Body of pancreas (tissue), 4 donors: ENCODE measurements around the gene MEIOSIN. TPM values are rescaled to one million over a fixed set of nuclear protein-coding genes. Genes with fewer than 3 reads are reported as not detected.

Source experiments
- ATAC-seq: fragments of 150-250 bp; one replicate; pipeline ENCODE4 v1.9.1; 2016
- DNase-seq, 4 donors: peaks; one replicate each; pipeline ENCODE4 v3.0.0-alpha.2; 2019
- H3K27ac ChIP-seq, 4 donors: fragments of 200-600 bp; sonication (generic); 1 replicate in 3 of 4; 2 replicates in 1 of 4; pipeline versions ENCODE4 v1.5.1 to v1.6.1; 2016 to 2019; ENCODE audit warnings: mild to moderate bottlenecking in 1 of 4, mixed read lengths in 1 of 4, moderate library complexity in 1 of 4
- H3K27me3 ChIP-seq, 2 donors: fragments of 200-600 bp; sonication (generic); one replicate each; pipeline ENCODE4 v1.6.0; 2016; ENCODE audit warnings: mild to moderate bottlenecking in 1 of 2
- H3K36me3 ChIP-seq, 2 donors: fragments of 200-600 bp; sonication (generic); replicated peaks in 1 of 2; 2 replicates each; pipeline ENCODE4 v1.5.1; 2016; ENCODE audit warnings: low read depth in 2 of 2; ENCODE audit not compliant: insufficient read depth in 1 of 2
- H3K4me1 ChIP-seq: fragments of 200-600 bp; sonication (generic); one replicate; pipeline ENCODE4 v1.6.0; 2016
- H3K4me3 ChIP-seq, 2 donors: fragments of 200-600 bp; sonication (generic); 1 replicate in 1 of 2; 2 replicates in 1 of 2; pipeline ENCODE4 v1.5.1; 2016 to 2019
- H3K9me3 ChIP-seq, 3 donors: fragments of 200-600 bp; sonication (generic); 1 replicate in 2 of 3; 2 replicates in 1 of 3; pipeline ENCODE4 v1.5.1; 2016
- POLR2A ChIP-seq, 3 donors: fragments of 450-650 bp; IDR thresholded peaks; one replicate each; pipeline ENCODE4 v1.6.1; 2016; ENCODE audit warnings: antibody characterized with exemption in 3 of 3, mild to moderate bottlenecking in 2 of 3
- WGBS, 2 donors: methylation state at CpG; one replicate each; pipeline ENCODE4 v1.1.5; 2017; 5-methylcytosine and 5-hydroxymethylcytosine counted together
- intact Hi-C: fragments of 100-400 bp; cut with DNase I; formaldehyde crosslinking; loops from one replicate; pipeline ENCODE4 v1.15.1; 2023
- total RNA-seq, 2 donors: library from RNA; depleted of rRNA; stranded (reverse); fragments of >200 nt; gene quantifications; one replicate each; pipeline ENCODE4 v1.1.0, GENCODE V29; 2016
- TF ChIP-seq, protein P1 (sequence below), 7 experiments: fragments of 450-650 bp in 4 of 7; fragments of 200-600 bp in 3 of 7; sonication (generic) in 3 of 7; IDR thresholded peaks; one replicate each; pipeline ENCODE4 v1.5.1; 2016 to 2019; ENCODE audit warnings: antibody characterized with exemption in 7 of 7

MEIOSIN gene
- total RNA-seq, 2 donors from 2014 or later, result not detected

- intact Hi-C loops, result no loop called here
- Histone ChIP-seq H3K4me3 (peak within 1 kb of the TSS; percentile 49 to 57), H3K4me1 (peaks cover 16% of the 10 kb centered on the region), H3K36me3 (peaks cover 2 to 6% of the 10 kb centered on the region in 2 donors), H3K9me3 (no peaks in the 10 kb centered on the region), H3K27ac (peak within 1 kb of the TSS; percentile 78 to 93 (median 90)), H3K27me3 (no peaks in the 10 kb centered on the region)
- TF ChIP-seq, protein P1, sequence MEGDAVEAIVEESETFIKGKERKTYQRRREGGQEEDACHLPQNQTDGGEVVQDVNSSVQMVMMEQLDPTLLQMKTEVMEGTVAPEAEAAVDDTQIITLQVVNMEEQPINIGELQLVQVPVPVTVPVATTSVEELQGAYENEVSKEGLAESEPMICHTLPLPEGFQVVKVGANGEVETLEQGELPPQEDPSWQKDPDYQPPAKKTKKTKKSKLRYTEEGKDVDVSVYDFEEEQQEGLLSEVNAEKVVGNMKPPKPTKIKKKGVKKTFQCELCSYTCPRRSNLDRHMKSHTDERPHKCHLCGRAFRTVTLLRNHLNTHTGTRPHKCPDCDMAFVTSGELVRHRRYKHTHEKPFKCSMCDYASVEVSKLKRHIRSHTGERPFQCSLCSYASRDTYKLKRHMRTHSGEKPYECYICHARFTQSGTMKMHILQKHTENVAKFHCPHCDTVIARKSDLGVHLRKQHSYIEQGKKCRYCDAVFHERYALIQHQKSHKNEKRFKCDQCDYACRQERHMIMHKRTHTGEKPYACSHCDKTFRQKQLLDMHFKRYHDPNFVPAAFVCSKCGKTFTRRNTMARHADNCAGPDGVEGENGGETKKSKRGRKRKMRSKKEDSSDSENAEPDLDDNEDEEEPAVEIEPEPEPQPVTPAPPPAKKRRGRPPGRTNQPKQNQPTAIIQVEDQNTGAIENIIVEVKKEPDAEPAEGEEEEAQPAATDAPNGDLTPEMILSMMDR (IDR thresholded peaks at IDR 0.05), result peak in 1 of 7 experiments; percentile 0
- peak; percentile 54 to 83 (median 77) for TF ChIP-seq POLR2A (IDR thresholded peaks at IDR 0.05)
- ATAC-seq (peak; percentile 91), DNase-seq (peak; percentile 98 to 100 (median 98))
- 0% methylated on average over 1 to 70 of the region's 70 CpGs for WGBS, 2 donors
These were observed 40.8 kb upstream of the MEIOSIN start, which contains the start of gene QPCTL for GRCh38 chr19:45692187-45693105. TSS of gene QPCTL (plus strand) at chr19:45692666. CDS start at chr19:45692704, 38 bp downstream.

- WGBS, 2 donors, result 0 to 1% methylated on average over 13 to 22 of the region's 22 CpGs
- Histone ChIP-seq H3K4me1 (peaks cover 16% of the 10 kb centered on the region), H3K36me3 (no peaks in the 10 kb centered on the region), H3K27me3 (no peaks in the 10 kb centered on the region), H3K27ac (peak overlapping the region; percentile 78 to 93 (median 90)), H3K9me3 (no peaks in the 10 kb centered on the region), H3K4me3 (peak overlapping the region; percentile 49 to 57)
- ATAC-seq (peak; percentile 11), DNase-seq (peak; percentile 82 to 86 (median 83))
- no peak for TF ChIP-seq POLR2A (IDR thresholded peaks at IDR 0.05)
- TF ChIP-seq, protein P1 (IDR thresholded peaks at IDR 0.05), result peak; percentile 68 to 92 (median 79)
- intact Hi-C loops, result no loop called here
These were observed 40.0 kb upstream of the MEIOSIN start for GRCh38 chr19:45693106-45693788.

- 67 to 85% methylated on average over 6 to 7 of the region's 7 CpGs for WGBS, 2 donors
- Histone ChIP-seq H3K9me3 (no peaks in the 10 kb centered on the region), H3K4me1 (no peaks in the 10 kb centered on the region), H3K4me3 (no peak overlapping the region), H3K27ac (no peak overlapping the region), H3K36me3 (peaks cover 0 to 2% of the 10 kb centered on the region in 2 donors), H3K27me3 (no peaks in the 10 kb centered on the region)
- no peak for ATAC-seq
- DNase-seq, result no peak
- TF ChIP-seq, protein P1 (IDR thresholded peaks at IDR 0.05), result no peak
- no peak for TF ChIP-seq POLR2A (IDR thresholded peaks at IDR 0.05)
- intact Hi-C loops, result no loop called here
These were observed 31.6 kb upstream of the MEIOSIN start for GRCh38 chr19:45701676-45702075.

DNA sequence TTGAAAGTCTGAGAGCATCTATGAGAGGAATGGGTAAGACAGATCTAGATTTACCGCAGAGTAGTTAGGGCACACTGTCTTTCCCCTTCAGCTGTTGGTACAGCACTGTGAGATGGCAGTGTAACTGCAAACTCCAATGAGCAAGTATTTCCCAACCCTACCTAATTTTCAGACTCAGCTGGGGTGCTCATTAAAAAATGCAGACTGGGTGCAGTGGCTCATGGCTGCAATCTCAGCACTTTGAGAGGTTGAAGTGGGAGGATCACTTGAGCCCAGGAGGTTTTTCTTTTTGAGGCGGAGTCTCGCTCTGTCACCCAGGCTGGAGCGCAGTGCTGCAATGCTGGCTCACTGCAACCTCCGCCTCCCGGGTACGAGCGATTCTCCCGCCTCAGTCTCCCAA, 28.1 kb upstream of the MEIOSIN start:
- WGBS, 2 donors, result 91 to 92% methylated on average over 3 to 9 of the region's 9 CpGs
- ATAC-seq (no peak), DNase-seq (no peak)
- H3K36me3 ChIP-seq, result peaks cover 0 to 2% of the 10 kb centered on the region in 2 donors
- no peak overlapping the region for H3K27ac ChIP-seq
- intact Hi-C loops, result no loop called here
- no peaks in the 10 kb centered on the region for H3K9me3 ChIP-seq
- no peaks in the 10 kb centered on the region for H3K27me3 ChIP-seq
- no peak overlapping the region for H3K4me3 ChIP-seq
- no peaks in the 10 kb centered on the region for H3K4me1 ChIP-seq
- TF ChIP-seq POLR2A (IDR thresholded peaks at IDR 0.05), result no peak
- TF ChIP-seq, protein P1 (IDR thresholded peaks at IDR 0.05), result no peak
